GM19240 (cell line): ENCODE data around the gene ZBTB40.

ENCODE experiments used
- DNase-seq: peaks from one replicate; pipeline ENCODE4 v3.0.0; 2011; ENCODE audit warnings: low spot score; ENCODE audit not compliant: insufficient read length

Gene ZBTB40

DNA sequence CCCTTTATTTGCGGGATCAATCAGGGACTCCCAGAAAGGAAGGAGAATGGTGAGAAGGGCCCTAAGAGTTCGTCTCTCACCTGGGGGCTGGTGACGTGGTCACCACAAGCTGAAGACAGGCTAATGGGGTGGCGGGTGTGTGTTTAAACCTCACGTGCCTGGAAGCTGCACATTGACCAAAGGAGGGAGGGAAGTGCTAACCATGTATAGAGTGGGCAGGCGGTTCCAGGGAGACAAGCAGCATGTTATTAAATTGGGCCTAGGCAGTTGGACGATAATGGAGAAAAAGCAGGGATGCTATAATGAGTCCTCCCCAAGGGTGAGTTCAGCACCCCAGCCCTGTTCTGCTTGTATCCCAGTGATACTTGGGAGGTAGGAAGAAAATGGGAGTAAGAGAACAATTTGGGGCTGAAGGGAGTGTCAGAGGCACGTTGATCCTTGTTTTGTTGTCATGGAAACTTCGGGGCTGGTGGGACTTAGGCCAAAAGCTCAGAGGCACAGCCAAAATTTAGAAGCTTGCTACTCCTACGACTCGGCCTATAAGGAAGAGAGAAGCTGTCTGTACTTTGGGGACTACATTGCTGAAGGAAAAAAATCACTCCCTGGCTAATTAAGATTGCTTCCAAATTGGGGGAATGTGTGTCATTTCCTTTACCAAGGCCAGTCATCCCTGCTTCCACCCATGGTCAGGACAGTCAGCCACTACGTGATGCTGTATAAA is 78.4 kb downstream of the ZBTB40 start:
- no peak for DNase-seq

DNA sequence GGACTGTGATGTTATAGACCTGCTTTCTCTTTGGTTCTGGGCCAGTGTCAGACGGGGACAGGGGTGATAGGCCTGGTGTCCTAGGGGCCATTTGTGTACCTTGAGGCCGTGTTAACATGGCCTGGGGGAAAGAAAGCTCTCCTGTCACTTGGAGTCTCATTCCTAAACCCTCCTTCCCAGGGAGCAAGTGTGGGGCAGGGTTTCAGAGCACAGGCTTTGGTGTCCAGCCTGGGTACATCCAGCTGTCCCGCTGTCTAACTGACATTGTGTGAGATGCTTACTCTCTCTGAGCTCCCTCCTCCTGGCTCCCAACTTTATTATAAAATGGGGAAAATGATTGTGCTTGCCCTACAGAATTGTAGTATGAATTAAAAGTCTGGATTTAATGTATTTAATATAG is 79.1 kb downstream of the ZBTB40 start:
- no peak for DNase-seq

DNA sequence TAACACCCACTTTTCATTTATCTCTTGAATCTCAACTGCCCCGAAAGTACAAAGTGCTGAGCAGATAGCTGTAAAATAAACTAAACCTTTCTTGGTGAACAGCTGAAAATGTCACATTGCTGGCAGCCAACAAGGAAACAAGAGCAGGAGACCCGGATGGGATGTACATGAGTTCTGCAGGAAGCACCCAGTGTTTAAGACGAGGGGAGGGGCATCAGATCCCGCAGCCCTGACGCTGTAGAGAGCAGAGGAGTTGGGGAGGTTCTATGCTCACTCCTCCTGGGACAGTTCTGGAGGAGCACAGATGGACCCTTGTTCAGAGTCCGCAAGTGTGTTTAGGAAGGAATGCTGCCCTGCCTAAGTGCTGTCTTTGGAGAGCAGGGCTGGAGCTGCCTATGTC is 79.6 kb downstream of the ZBTB40 start:
- no peak for DNase-seq

DNA sequence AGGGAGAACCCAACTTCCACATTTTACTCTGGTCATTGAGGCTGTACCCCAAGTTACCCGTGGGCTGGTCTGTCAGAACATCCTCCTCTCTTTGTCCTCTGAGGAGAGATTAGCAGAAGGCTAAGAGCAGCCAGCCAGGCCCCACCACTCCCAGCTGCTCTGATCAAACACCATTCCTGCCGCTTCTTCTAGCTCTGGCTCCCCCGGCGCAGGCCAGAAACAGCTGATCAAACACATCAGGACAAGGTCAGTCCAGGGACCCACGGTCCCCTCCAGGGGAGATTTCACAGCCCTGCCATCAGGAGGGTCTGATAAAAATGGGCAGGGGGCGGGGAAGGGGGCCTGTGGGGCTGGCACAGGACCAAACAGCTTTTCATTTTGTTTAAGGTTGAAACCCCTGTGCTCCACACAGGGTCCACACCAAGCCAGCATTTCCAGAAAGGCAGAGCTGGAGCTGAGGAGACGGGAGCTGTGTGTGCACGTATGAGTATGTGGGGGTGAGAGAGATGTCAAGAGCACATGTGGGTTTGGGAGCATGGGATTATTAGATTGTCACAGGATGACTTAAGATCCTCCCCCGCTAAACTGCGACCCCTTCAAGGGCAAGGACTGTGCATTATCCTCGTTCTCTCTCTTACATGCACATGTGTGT is 81.7 kb downstream of the ZBTB40 start:
- no peak for DNase-seq

DNA sequence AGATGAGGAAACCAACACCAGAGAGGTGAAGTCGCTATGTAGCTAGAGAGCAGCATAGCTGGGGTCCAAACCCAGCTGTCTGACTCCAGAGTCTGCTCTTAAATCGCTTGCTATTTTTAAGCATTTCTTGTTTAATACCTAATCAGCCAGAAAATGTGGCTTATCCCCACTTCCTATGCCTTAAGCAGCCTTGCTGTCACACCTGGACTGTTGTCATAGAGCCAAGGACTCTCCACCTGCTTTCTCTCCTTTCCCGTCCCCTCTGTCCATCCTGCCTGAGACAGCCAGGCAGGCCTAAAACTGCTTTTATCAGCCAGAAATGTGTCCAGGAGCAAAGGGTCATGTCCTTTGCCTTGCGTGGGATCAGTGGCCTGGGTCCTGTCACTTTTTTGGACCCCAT is 83.3 kb downstream of the ZBTB40 start:
- DNase-seq, result no peak

DNA sequence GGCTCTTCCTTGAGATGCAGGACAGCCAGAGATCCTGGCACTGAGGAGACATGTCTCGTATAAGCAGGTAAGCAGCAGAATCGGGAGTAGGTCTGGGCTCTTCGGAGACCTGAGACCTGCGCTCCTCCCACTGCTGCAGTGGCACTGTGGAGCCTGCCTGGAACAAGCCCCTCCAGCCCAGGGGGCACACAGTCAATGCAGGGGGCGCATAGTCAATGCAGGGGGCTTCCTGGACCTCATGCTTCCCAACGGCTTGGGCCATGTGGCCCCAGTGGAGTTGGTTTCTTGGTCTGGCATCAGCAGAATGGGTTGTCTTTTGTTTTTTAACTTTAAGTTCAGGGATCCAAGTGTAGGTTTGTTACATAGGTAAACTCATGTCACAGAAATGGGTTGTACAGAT is 83.7 kb downstream of the ZBTB40 start:
- DNase-seq, result no peak

DNA sequence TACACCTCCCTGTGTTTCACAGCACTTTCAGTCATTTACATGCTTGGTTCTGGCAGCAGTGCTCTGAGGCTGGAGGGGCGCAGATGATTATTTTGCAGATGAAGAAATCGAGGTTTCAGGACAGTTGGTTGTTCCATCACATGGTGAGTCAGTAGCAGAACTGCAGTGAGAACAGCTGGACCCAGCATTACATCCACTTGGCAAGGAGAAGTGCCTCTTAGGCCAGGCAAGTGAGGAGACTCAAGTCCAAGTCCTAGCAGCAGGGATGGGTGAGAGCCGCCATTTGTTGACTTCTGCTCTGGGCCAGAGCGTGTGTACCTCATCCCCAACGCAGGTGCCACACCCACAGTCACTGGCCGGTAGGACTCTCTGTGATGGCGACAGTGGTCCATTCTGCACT is 84.9 kb downstream of the ZBTB40 start:
- DNase-seq, result no peak

DNA sequence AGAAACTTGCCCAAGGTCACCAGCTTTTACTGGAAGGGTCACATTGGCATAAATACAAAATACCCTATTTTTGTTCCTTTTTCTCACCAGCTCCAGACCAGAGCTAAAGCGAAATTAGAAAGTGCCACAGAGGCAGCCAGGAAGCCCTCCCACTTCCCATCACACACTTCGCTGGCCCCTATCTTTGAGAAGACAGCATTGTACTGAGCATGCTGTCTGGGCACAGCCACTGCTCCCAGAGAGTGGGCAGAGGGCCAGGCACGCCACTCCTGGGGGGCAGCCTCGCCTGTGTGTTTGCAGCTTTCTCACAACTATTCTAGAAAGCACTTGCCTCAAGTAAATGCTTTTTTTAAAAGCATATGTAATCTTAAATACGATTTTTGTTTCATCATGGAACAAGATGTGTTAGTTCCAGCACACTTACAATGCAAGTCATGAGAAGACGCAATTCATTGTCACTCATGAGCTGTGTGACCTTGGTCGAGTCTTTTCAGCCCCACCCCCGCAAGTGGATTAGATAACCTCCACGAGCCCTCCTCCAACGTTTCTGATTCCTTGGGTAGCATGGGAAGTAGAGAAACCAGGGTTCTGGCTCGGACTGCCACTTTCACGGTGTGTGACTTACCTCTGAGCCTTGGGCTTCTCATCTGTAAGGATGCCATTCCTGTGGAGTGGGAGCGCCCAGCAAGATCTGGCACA is 85.9 kb downstream of the ZBTB40 start:
- DNase-seq, result no peak

DNA sequence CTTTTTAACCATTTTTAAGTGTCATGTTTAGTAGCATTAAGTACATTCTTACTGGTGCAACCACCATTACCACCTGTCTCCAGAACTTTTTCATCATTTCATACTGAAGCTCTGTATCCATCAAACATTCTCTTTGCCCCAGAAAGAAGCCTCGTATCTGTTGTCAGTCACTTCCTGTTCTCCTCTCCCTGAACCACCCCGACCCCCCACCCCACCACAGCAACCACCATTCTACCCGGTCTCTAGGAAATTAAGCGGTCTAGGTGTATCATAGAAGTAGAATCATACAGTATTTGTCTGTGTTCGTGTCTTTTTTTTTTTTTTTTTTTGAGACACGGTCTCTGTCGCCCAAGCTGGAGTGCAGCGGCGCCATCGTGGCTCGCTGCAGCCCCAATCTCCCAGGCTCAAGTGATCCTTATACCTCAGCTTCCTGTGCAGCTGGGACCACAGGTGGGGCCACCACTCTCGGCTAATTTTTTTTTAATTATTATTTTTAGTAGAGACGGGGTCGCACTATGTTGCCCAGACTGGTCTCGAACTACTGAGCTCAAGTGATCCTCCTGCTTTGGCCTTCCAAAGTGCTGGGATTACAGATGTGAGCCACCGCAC is 88.0 kb downstream of the ZBTB40 start:
- DNase-seq, result no peak

DNA sequence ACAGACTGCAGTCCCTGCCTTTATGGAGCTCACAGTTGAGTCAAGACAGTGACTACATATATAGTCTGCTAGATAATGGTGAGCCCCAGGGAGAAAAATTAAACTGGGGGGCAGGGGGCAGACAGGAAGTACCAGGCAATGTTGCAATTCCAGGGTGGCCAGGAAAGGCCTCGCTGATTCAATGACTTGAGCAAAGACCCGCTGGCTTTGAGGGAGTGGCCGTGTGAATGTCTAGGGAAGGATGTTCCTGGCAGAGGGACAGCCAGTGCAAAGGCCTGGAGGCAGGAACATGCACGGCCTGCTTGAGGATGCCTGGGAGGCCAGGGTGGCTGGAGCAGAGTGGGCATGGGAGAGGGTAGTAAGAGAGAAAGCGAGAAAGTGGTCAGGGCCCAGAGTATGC is 88.7 kb downstream of the ZBTB40 start:
- no peak for DNase-seq

DNA sequence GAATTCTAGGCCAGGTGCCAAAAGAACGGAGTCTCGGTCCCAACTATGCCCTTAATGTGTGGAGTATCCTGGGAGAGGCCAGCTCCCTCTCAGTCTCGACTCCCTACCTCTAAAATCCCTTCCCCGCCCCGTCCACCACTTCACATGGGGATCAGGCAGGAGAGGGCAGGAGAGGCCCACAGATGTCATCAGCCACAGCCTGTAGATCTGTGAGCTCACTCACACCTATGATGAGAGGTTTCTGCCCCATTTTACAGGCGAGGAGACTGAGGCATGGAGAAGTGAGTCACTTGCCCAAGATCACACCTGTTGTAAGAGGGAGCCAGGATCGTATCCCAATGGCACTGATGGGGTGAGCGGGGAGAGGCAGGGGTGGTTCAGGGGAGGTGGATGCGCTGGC is 91.2 kb downstream of the ZBTB40 start:
- no peak for DNase-seq

DNA sequence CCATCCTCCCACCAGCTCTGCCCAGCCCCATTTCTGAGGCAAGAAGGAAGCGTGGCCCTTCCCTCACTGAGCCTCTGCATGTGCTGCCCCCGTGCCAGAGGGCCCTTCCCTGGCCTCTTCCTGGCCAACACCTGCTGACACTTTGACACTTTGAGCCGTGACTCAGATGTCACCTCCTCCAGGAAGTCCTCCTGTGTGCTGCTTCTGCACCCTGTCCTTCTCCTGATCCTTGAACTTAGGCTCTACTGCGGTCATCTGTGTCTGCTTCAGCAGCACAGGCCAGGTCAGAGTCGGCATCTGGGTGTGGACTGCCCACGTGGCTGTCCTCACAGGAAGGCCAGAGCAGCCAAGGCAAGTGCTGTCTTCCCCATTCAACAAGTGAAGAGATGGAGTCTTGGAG is 92.0 kb downstream of the ZBTB40 start:
- no peak for DNase-seq

DNA sequence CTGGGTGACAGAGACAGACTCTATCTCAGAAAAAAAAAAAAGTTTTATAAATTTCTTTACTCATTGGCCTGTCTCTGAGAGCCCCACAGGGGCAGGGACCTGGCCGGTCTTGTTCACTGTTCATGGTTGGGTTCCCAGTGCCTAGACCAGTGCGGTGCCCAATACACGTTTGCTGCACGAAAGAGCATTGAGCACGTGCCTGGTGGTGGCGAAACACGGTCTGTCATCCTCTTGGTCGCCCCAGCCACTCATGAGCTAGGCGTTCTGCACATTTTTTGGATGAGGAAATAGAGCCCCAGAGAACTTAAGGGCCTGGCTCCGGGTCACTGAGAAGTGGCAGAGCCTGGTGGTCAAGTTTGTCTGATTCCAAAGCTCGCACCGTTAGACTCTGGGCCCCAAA is 93.0 kb downstream of the ZBTB40 start:
- DNase-seq, result no peak

DNA sequence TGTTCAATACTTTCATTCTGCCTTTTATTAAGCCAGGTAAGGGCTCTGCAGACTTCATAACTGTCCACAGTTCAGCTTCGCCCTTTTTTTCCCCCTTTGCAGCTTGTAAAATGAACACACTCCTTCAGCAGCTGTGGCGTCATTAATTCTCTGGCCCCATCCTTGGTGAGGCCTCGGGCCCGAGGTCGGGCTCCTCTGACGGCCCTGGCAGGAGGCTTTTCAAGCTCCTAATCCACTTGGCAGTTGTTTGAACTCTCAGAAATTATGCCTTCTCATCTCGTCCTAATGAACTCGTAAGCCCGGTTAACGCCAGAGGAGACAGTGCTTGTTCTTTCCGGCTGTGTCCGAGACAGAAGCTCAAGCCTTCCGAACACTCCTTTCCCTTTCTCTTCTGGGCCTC is 93.5 kb downstream of the ZBTB40 start:
- no peak for DNase-seq

DNA sequence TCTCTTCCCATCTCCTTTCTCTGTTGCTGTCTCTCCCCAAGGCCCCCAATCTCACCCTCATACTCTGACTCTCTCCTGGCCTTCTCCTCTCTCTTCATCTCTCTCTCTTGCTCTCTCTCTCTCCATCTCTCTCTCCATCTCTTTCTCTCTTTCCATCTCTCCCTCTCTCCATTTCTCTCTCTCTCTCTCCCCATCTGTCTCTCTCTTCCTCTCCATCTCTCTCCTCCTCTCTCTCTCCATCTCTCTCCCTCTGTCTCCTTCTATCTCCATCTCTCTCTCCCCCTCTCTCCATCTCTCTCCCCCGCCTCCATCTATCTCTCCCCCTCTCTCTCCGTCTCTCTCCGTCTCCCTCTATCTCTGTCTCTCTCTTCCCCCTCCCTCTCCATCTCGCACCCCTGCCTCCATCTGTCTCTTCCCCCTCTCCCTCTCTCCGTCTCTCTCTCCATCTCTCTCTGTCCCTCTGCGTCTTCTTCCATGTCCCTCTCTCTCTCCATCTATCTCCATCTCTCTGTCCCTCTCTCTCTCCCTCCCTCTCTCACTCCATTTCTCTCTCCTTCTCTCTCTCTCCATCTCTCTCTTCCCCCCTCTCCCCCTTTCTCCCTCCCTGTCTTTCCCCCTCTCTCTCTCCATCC is 95.7 kb downstream of the ZBTB40 start:
- DNase-seq, result no peak

DNA sequence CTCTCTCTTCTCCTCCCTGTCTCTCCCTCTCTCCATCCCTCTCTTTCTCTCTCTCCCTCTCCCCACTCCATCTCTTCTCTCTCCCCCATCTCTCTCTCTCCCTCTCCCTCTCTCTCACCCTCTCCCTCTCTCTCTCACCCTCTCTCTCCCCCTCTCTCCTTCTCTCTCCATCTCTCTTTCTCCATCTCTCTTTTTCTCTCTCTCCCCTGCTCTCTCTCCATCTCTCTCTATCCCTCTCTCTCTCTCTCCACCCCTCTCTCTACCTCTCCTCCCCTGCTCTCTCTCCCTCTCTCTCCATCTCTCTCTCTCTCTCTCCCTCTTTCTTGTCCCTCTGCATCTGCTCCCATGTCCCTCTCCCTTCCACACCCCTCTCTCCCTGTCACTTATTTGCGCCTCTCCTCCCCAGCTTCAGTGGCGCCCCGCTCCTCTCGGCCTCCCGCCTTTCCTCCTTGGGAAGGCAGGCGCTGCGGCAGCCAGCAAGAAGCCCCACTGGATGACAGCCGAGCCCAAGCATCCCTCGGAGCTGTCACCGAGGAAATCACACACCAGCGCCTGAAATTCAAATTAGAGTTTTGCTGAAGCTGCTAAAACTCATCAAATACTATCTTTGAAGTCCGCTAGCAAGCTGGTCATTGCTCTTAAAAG is 96.3 kb downstream of the ZBTB40 start:
- DNase-seq, result no peak

DNA sequence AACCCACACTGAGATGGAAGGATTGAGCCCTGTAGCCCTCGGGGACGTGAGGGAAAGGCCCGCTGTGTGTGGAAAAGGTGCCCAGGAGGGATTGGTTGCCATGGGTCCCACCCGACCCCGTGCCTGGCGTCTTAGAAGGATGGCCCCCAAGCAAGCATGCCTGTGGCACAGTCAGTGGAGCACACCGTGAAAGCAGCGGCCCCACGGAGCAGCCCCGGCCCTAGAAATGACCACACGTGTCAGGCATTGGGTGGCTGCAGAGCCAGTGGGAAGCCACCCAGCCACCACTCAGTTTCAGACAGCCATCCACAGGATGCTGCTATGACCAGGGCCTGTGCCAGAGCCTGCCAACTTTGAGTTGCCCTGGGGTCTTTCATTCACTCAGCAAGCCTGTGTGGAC is 98.4 kb downstream of the ZBTB40 start:
- DNase-seq, result no peak

DNA sequence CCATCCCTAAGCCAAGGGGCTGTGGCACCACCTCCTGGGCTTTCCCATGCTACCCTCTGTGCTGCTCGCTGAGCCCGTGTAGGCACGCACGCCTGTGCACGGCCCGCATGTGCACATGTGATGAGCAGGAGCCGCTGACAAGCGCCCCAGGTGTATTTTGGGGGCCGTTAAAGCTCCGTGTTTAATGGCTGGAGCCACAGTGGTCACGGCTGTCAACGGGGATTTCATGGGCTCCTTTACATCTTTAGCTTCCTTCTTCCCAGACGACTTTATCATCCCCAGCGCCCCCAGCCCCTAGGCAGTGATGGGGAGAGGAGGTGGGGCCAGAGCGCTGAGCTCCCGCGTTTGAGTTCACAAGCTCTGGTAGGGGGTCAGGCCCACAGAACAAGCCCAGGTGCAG is 99.9 kb downstream of the ZBTB40 start:
- no peak for DNase-seq

DNA sequence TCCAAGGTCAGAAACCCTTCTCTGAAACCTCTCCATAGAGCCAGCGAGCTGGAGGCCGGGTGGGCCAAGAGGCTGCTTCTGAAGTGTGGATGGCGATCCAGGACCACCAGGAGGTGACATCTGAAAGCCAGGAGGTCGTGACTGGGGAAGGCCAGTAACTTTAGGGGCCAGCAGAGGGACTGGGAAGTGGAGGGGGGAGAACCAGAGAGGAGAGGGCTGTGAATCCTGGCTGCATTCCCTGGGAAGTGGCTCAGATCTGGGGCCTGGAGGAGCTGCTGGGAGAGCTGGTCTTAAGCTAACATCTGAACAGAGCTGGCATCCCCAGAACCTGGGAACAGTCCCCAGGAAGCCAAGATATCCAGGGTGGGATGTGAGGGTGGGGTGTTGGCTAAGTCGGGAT is 100.4 kb downstream of the ZBTB40 start:
- no peak for DNase-seq

DNA sequence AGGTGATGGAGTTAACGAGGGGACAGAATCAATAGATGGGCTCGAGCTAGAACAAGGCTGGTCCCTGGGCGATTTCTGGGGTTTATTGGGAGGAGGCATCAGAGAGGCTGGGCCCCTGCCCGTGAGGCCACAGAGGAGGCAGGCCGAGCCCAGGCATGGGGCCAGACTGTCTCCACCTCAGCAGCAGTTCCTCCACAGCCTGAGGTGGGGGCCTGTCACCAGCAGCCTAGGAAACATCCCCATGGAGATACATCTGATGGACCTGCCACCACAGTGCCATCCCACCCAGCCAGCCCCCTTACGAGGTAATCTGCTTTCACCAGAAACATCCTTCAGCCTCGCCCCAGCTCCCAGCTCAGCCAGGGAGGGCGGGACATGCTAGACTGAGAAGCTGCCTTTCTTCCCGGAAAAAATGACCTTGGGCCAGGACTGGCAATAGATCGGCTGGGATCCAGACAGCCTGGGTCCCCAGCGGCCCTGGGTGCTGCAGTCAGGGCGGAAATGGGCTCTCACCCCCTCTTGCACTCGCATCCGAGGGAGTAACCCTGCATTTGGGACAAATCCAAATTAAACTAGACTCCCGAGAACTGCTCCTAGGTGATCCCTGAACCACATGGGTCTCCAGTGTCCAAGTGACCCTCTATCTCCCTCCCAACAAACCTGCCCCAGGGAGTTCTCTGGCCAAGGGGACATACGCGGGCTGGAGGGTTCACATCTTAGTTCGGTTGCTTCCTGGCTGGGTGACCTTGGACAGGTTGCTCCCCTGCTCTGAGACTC is 101.6 kb downstream of the ZBTB40 start:
- DNase-seq, result no peak
